ENCODE data around the gene SMAD5. TPM values are rescaled to one million over a fixed set of nuclear protein-coding genes. Genes with fewer than 3 reads are reported as not detected.
A peak's percentile ranks its signal among the peaks of the same experiment; 100 is the strongest.

Gene SMAD5
- 10 to 100 TPM; 85.2 to 85.8 TPM for total RNA-seq
- polyA plus RNA-seq, result 10 to 100 TPM; 11.3 to 11.9 TPM
- long read RNA-seq, donor 1, full-length matches to known transcripts, result 13 of 24 reads
- long read RNA-seq, donor 1, partial matches to known transcripts, result 3 of 24 reads
- long read RNA-seq, donor 1, other reads (novel, unspliced or antisense), result 8 of 24 reads
- long read RNA-seq, donor 2, full-length matches to known transcripts, result 10 of 22 reads
- long read RNA-seq, donor 2, partial matches to known transcripts, result 3 of 22 reads
- long read RNA-seq, donor 2, other reads (novel, unspliced or antisense), result 9 of 22 reads

GRCh38 chr5:136132557-136133221 is at the start of gene SMAD5:
SMAD5 (plus strand) TSS chr5:136132845; CDS start chr5:136153761, 20,916 bp downstream.
- Histone ChIP-seq H3K27ac (ENCODE audit: low read depth in 1 of 2, low read length in 2 of 2) (peak within 1 kb of the TSS; percentile 85 to 91), H3K4me3 (ENCODE audit: low read length in 2 of 2) (peak within 1 kb of the TSS; percentile 44 to 96), H3K4me1 (ENCODE audit: control insufficient read depth in 1 of 2, insufficient read depth in 2 of 2, low read length in 2 of 2) (peaks cover 0 to 2% of the 10 kb centered on the region in 2 donors), H3K9me3 (ENCODE audit: control insufficient read depth, low read length) (no peaks in the 10 kb centered on the region), H3K27me3 (ENCODE audit: control insufficient read depth in 1 of 2, insufficient read depth in 2 of 2, low read length in 1 of 2) (no peaks in the 10 kb centered on the region), H3K36me3 (ENCODE audit: control insufficient read depth in 1 of 2, insufficient read depth in 2 of 2, low read length in 1 of 2) (no peaks in the 10 kb centered on the region)
- intact Hi-C loops (cut with DNase I), result loop anchor here (5.0 kb wide), 2 partner anchors 35 to 50 kb away; no protein-coding TSS in a partner anchor
- 0% methylated on average over 78 to 81 of the region's 81 CpGs for WGBS, 2 donors
- ATAC-seq (ENCODE audit: low FRiP score) (peak; percentile 99), DNase-seq (peak; percentile 98 to 99)

GRCh38 chr5:136084698-136085097 is 47.9 kb upstream of the SMAD5 start:
- peaks cover 0 to 3% of the 10 kb centered on the region in 2 donors for H3K4me1 ChIP-seq (ENCODE audit: control insufficient read depth in 1 of 2, insufficient read depth in 2 of 2, low read length in 2 of 2)

DNA sequence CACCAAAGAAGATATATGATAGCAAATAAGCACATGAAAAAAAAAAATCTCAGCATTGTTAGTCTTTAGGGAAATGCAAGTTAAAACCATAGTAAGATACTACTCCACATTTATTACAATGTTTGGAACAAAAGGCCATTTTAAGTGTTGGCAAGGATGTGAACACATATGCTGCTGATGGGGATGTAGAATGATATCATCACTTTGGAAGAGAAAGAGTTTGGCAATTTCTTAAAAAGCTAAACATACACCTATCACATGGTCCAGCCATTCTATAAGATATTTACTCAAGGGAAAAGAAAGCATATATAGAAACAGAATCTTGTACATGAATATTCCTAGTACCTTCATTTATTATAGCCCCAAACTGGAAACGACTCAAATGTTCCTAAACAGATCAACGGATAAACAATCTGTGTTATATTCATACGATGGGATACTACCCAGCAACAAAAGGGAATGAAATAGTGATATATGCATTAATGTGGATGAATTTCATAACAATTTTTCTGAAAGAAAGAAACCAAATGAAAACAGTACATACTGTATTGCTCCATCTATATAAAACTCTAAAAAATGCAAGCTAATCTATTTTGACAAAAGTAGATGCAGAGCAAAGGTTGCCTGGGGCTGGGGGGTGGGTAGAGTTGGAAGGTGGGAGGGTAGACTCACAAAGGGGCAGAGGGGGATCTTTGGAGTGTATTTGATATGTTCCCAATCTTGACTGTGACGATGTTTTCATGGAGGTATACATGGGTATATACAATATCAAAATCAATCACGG is 45.7 kb upstream of the SMAD5 start:
- no peaks in the 10 kb centered on the region for H3K9me3 ChIP-seq (ENCODE audit: control insufficient read depth, low read length)
- DNase-seq (no peak), ATAC-seq (ENCODE audit: low FRiP score) (no peak)
- H3K4me3 ChIP-seq (ENCODE audit: low read length in 2 of 2), result no peak overlapping the region
- H3K36me3 ChIP-seq (ENCODE audit: control insufficient read depth in 1 of 2, insufficient read depth in 2 of 2, low read length in 1 of 2), result no peaks in the 10 kb centered on the region
- no peak overlapping the region for H3K27ac ChIP-seq (ENCODE audit: low read depth in 1 of 2, low read length in 2 of 2)
- intact Hi-C loops (cut with DNase I), result loop anchor here in 1 of 2 donors (10.0 kb wide), 1 partner anchor 88 kb away; no protein-coding TSS in a partner anchor
- no peaks in the 10 kb centered on the region for H3K27me3 ChIP-seq (ENCODE audit: control insufficient read depth in 1 of 2, insufficient read depth in 2 of 2, low read length in 1 of 2)
- WGBS, 2 donors, result 84 to 89% methylated on average over 5 of the region's 5 CpGs
- H3K4me1 ChIP-seq (ENCODE audit: control insufficient read depth in 1 of 2, insufficient read depth in 2 of 2, low read length in 2 of 2), result peaks cover 0 to 3% of the 10 kb centered on the region in 2 donors

More at GRCh38 chr5:136084698-136085097, 47.9 kb upstream of the SMAD5 start:
- no peaks in the 10 kb centered on the region for H3K9me3 ChIP-seq (ENCODE audit: control insufficient read depth, low read length)
- intact Hi-C loops (cut with DNase I), result loop anchor here (5.0 to 10.0 kb wide), 3 partner anchors 48 to 197 kb away; partner anchors contain the start of gene SMAD5 (in 1 of the 2)
- H3K4me3 ChIP-seq (ENCODE audit: low read length in 2 of 2), result no peak overlapping the region
- DNase-seq (peak; percentile 68 to 79), ATAC-seq (ENCODE audit: low FRiP score) (no peak)
- H3K36me3 ChIP-seq (ENCODE audit: control insufficient read depth in 1 of 2, insufficient read depth in 2 of 2, low read length in 1 of 2), result no peaks in the 10 kb centered on the region
- no peaks in the 10 kb centered on the region for H3K27me3 ChIP-seq (ENCODE audit: control insufficient read depth in 1 of 2, insufficient read depth in 2 of 2, low read length in 1 of 2)
- 25 to 29% methylated on average over 1 of the region's 1 CpG for WGBS, 2 donors
- H3K27ac ChIP-seq (ENCODE audit: low read depth in 1 of 2, low read length in 2 of 2), result no peak overlapping the region

GRCh38 chr5:136087961-136088871 is 44.4 kb upstream of the SMAD5 start:
- WGBS, 2 donors, result 30 to 37% methylated on average over 16 of the region's 16 CpGs
- H3K27ac ChIP-seq (ENCODE audit: low read depth in 1 of 2, low read length in 2 of 2), result no peak overlapping the region
- H3K4me1 ChIP-seq (ENCODE audit: control insufficient read depth in 1 of 2, insufficient read depth in 2 of 2, low read length in 2 of 2), result peaks cover 0 to 3% of the 10 kb centered on the region in 2 donors
- intact Hi-C loops (cut with DNase I), result loop anchor here in 1 of 2 donors (10.0 kb wide), 1 partner anchor 87 kb away; no protein-coding TSS in a partner anchor
- no peak overlapping the region for H3K4me3 ChIP-seq (ENCODE audit: low read length in 2 of 2)
- no peaks in the 10 kb centered on the region for H3K9me3 ChIP-seq (ENCODE audit: control insufficient read depth, low read length)
- peak; percentile 88 for ATAC-seq (ENCODE audit: low FRiP score)
- H3K36me3 ChIP-seq (ENCODE audit: control insufficient read depth in 1 of 2, insufficient read depth in 2 of 2, low read length in 1 of 2), result no peaks in the 10 kb centered on the region
- H3K27me3 ChIP-seq (ENCODE audit: control insufficient read depth in 1 of 2, insufficient read depth in 2 of 2, low read length in 1 of 2), result no peaks in the 10 kb centered on the region
- DNase-seq, result peak; percentile 74 to 87

DNA sequence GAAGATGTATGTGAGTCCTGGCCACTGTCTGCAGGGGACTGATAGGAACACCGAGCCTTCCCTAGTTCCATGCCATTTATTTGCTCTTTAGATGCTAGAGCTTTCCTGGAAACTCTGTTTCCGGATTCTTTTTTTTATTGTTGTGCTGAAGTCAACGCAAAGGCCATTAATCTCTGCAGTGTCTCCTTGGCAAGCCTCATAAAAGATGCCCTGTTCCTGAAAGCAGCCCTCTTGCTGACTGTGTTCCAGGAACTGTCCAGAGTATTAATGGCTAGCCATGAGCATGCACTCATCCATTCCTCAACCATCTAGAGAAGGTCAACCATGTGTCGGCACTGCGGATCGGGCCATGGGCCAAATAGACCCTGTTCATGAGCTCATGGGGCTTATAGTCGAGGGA is 42.9 kb upstream of the SMAD5 start:
- Histone ChIP-seq H3K36me3 (ENCODE audit: control insufficient read depth in 1 of 2, insufficient read depth in 2 of 2, low read length in 1 of 2) (no peaks in the 10 kb centered on the region), H3K27ac (ENCODE audit: low read depth in 1 of 2, low read length in 2 of 2) (no peak overlapping the region), H3K4me1 (ENCODE audit: control insufficient read depth in 1 of 2, insufficient read depth in 2 of 2, low read length in 2 of 2) (peaks cover 0 to 3% of the 10 kb centered on the region in 2 donors), H3K4me3 (ENCODE audit: low read length in 2 of 2) (no peak overlapping the region), H3K9me3 (ENCODE audit: control insufficient read depth, low read length) (no peaks in the 10 kb centered on the region), H3K27me3 (ENCODE audit: control insufficient read depth in 1 of 2, insufficient read depth in 2 of 2, low read length in 1 of 2) (no peaks in the 10 kb centered on the region)
- intact Hi-C loops (cut with DNase I), result loop anchor here in 1 of 2 donors (10.0 kb wide), 1 partner anchor 85 kb away; no protein-coding TSS in a partner anchor
- no peak for DNase-seq
- WGBS, 2 donors, result 88 to 90% methylated on average over 7 of the region's 7 CpGs
- no peak for ATAC-seq (ENCODE audit: low FRiP score)

- DNase-seq, result no peak
- peaks cover 0 to 3% of the 10 kb centered on the region in 2 donors for H3K4me1 ChIP-seq (ENCODE audit: control insufficient read depth in 1 of 2, insufficient read depth in 2 of 2, low read length in 2 of 2)
- ATAC-seq (ENCODE audit: low FRiP score), result no peak
- no peak overlapping the region for H3K4me3 ChIP-seq (ENCODE audit: low read length in 2 of 2)
- 93 to 96% methylated on average over 4 of the region's 4 CpGs for WGBS, 2 donors
- H3K27me3 ChIP-seq (ENCODE audit: control insufficient read depth in 1 of 2, insufficient read depth in 2 of 2, low read length in 1 of 2), result no peaks in the 10 kb centered on the region
- H3K36me3 ChIP-seq (ENCODE audit: control insufficient read depth in 1 of 2, insufficient read depth in 2 of 2, low read length in 1 of 2), result no peaks in the 10 kb centered on the region
- H3K9me3 ChIP-seq (ENCODE audit: control insufficient read depth, low read length), result no peaks in the 10 kb centered on the region
- H3K27ac ChIP-seq (ENCODE audit: low read depth in 1 of 2, low read length in 2 of 2), result no peak overlapping the region
- intact Hi-C loops (cut with DNase I), result no loop called here
Observed at GRCh38 chr5:136090319-136090718, 42.3 kb upstream of the SMAD5 start.

DNA sequence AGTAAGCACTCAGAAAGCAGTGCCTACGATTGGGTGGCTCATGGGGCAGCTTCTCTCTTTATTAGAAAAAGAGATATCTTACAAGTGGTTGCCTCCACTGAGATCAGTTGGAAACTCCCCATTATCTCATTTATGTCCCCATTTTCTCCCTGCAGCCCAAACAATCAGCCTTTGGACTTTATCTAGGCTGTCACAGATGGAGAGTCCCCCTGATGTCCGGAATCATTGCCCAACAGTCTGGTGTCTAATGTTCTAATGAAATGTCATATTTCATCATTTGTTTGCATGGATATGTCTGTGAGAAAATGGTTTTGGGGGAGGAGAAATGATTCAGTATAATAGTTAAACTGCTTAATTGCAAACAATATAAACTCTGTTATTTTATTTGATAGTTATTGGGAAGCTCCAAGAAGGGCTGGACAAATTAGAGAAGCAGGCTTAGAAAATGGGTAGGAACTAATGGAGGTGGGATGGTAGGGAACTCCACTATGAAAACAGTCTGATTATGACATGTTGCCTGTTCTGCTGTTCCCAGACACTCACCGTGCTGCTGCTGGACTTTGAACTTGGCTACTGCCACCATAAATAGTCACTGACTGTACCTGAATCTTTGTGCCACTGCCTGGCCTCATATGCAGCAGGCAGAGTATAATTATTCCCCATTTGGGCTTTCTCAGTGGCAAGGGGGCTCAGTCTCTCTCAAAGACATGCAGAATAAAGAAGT is 38.3 kb upstream of the SMAD5 start:
- Histone ChIP-seq H3K27ac (ENCODE audit: low read depth in 1 of 2, low read length in 2 of 2) (no peak overlapping the region), H3K9me3 (ENCODE audit: control insufficient read depth, low read length) (no peaks in the 10 kb centered on the region), H3K4me3 (ENCODE audit: low read length in 2 of 2) (no peak overlapping the region), H3K4me1 (ENCODE audit: control insufficient read depth in 1 of 2, insufficient read depth in 2 of 2, low read length in 2 of 2) (no peaks in the 10 kb centered on the region), H3K36me3 (ENCODE audit: control insufficient read depth in 1 of 2, insufficient read depth in 2 of 2, low read length in 1 of 2) (no peaks in the 10 kb centered on the region), H3K27me3 (ENCODE audit: control insufficient read depth in 1 of 2, insufficient read depth in 2 of 2, low read length in 1 of 2) (no peaks in the 10 kb centered on the region)
- intact Hi-C loops (cut with DNase I), result no loop called here
- 72 to 76% methylated on average over 3 of the region's 3 CpGs for WGBS, 2 donors
- no peak for ATAC-seq (ENCODE audit: low FRiP score)
- DNase-seq, result no peak

Data from aorta (tissue), 5 donors.